Cardiac fibroblast (primary cell): ENCODE results near the gene ZNF311.

Experiments used
- DNase-seq, 2 donors: peaks; one replicate each; pipeline versions ENCODE4 v3.0.0 to v3.0.0-alpha.2; 2010; ENCODE audit warnings: low read depth in 2 of 2
- H3K4me3 ChIP-seq, 2 donors: replicated peaks in 1 of 2; 1 replicate in 1 of 2; 2 replicates in 1 of 2; pipeline ENCODE4 v1.5.1; 2011; ENCODE audit warnings: low read depth in 2 of 2, low read length in 2 of 2, mild to moderate bottlenecking in 2 of 2, moderate library complexity in 1 of 2
- TF ChIP-seq, protein P1 (sequence below): IDR thresholded peaks from one replicate; pipeline ENCODE4 v1.5.1; 2011; ENCODE audit warnings: low read depth, mild to moderate bottlenecking, low read length, inconsistent platforms

ZNF311 gene

GRCh38 chr6:29005183-29005885 is at the start of gene ZNF311:
Gene ZNF311, minus strand, starts transcription at chr6:29005315. Its CDS starts 1,361 bp downstream, at chr6:29003954.
- DNase-seq: peak; percentile 77 to 80

GRCh38 chr6:29051680-29052079 is 46.6 kb upstream of the ZNF311 start:
- TF ChIP-seq, protein P1, sequence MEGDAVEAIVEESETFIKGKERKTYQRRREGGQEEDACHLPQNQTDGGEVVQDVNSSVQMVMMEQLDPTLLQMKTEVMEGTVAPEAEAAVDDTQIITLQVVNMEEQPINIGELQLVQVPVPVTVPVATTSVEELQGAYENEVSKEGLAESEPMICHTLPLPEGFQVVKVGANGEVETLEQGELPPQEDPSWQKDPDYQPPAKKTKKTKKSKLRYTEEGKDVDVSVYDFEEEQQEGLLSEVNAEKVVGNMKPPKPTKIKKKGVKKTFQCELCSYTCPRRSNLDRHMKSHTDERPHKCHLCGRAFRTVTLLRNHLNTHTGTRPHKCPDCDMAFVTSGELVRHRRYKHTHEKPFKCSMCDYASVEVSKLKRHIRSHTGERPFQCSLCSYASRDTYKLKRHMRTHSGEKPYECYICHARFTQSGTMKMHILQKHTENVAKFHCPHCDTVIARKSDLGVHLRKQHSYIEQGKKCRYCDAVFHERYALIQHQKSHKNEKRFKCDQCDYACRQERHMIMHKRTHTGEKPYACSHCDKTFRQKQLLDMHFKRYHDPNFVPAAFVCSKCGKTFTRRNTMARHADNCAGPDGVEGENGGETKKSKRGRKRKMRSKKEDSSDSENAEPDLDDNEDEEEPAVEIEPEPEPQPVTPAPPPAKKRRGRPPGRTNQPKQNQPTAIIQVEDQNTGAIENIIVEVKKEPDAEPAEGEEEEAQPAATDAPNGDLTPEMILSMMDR: no peak
- no peak for DNase-seq
- no peak overlapping the region for H3K4me3 ChIP-seq

More at GRCh38 chr6:29005183-29005885, at the start of gene ZNF311:
- peak within 1 kb of the TSS; percentile 59 for H3K4me3 ChIP-seq
- TF ChIP-seq, protein P1: no peak

DNA sequence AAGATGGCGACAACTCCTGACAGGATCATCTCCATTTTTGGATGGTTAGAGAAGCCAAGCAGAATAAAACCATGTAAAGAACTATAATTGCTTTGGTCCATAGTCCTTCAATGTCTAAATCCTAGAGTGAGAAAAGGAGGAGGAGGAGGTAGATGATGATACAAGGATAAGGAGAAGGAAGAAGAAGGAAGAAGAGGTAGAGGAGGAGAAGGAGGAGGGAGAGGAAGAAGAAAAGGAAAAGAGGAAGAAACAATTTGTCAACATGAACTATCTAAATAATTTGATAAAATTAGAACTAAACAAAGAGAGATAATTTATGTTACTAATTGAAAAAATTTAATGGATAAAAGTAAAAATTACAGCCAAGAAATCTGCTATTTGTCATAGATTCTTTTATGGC is 40.0 kb upstream of the ZNF311 start, which contains the start of gene OR2W1:
Gene OR2W1, minus strand, starts transcription at position 101 of the 400 bp plus-strand sequence. Its CDS starts 0 bp downstream, at position 101.
- no peak within 1 kb of the TSS for H3K4me3 ChIP-seq
- TF ChIP-seq, protein P1: no peak
- DNase-seq: no peak

DNA sequence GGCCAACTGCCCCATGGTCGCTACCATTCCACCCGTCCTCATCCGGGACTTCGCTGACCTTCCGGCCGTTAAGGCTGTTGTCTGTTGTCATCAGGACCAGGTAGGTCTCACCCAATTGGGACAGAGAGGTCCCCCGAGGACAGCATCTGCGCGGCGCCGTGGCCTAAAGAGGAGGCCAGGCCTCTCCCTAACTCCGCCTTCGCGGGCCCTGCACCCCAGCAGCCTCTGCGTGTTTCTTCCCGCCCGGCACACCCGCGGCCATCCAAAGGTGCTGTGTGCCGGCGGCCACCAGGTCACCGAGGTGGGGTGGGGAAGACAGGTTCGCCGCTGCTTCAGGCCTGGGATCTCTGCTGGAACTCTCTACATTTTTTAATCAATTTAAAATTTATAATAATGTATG is 30.8 kb upstream of the ZNF311 start:
- no peak overlapping the region for H3K4me3 ChIP-seq
- TF ChIP-seq, protein P1: no peak
- DNase-seq: no peak

DNA sequence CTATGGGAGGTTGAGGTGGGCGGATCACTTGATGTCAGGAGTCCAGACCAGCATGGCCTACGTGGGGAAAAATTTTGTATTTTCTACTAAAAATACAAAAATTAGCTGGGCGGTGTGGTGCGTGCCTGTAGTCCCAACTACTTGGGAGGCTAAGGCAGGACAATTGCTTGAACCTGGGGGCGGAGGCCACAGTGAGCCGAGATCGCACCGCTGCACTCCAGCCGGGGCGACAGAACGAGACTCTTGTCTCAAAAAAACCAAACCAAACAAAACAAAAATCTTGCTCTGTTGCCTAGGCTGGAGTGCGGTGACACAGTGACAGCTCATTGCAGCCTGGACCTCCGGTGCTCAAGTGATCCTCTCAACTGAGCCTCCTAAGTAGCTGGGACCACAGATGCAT is 23.7 kb upstream of the ZNF311 start:
- TF ChIP-seq, protein P1: no peak
- DNase-seq: no peak

DNA sequence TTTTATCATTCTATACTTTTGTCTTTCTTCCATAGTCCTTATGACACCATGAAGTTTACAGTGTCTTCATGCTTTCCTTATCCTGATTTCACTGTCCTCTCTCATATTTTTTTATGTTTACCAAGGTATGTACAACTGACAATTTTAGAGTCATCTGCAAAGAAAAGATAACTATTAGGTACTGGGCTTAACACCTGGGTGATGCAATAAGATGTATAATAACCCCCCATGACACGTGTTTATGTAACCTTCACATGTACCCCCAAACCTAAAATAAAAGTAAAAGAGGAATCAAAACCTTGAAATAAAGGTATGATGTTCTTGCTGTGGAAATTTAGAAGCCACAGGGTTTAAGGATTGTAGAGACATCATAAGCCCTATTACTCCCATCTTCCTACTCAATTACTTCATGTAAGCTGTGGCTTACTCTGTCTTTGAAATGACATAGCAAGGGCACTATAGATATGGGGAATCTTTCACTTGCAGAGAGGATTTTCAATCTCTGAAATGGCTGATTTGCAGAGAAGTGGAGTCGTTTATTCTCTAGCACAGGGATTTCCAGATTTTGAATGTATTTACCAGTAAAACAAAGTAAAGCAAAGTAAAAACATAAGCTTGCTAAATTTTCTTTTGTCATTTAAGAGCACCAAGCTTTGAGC is 20.9 kb upstream of the ZNF311 start:
- H3K4me3 ChIP-seq: no peak overlapping the region
- TF ChIP-seq, protein P1: no peak
- DNase-seq: no peak

More for the DNA sequence above, 23.7 kb upstream of the ZNF311 start:
- H3K4me3 ChIP-seq: no peak overlapping the region
